Measurements from ENCODE around the gene LPGAT1. TPM values are rescaled to one million over a fixed set of nuclear protein-coding genes. Genes with fewer than 3 reads are reported as not detected.

The LPGAT1 gene
- total RNA-seq, 2 donors from 2014 or later = 29.6 to 81.7 TPM

DNA sequence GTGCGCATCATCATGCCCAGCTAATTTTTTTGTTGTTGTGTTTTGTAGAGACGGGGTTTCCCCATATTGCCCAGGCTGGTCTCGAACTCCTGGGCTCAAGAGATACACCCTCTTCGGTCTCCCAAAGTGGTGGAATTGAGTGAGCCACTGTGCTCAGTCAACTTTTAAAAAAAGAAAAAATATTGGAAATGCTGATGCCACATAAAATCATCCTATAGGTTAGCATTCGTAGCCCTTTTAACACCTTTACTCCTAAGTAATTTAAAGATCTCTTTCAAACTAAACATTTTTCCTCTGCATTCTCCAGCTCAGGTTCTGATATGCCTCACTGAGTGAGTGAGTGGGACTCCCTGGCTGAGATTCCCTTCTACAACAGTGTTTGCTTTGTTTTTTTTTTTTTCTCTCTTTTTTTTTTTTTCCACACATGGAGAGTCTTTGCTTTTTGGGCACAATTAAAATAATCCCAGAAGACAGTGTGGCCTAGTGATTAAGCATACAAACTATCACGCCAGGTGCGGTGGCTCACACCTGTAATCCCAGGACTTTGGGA is 74.0 kb downstream of the LPGAT1 start:
- intact Hi-C loops (cut with DNase I) = no loop called here
- DNase-seq (ENCODE audit: low spot score) = no peak
- TF ChIP-seq POLR2AphosphoS5 (IDR thresholded peaks at IDR 0.05) (no peak), POLR2A (IDR thresholded peaks at IDR 0.05) (no peak)
- TF ChIP-seq, protein P1, sequence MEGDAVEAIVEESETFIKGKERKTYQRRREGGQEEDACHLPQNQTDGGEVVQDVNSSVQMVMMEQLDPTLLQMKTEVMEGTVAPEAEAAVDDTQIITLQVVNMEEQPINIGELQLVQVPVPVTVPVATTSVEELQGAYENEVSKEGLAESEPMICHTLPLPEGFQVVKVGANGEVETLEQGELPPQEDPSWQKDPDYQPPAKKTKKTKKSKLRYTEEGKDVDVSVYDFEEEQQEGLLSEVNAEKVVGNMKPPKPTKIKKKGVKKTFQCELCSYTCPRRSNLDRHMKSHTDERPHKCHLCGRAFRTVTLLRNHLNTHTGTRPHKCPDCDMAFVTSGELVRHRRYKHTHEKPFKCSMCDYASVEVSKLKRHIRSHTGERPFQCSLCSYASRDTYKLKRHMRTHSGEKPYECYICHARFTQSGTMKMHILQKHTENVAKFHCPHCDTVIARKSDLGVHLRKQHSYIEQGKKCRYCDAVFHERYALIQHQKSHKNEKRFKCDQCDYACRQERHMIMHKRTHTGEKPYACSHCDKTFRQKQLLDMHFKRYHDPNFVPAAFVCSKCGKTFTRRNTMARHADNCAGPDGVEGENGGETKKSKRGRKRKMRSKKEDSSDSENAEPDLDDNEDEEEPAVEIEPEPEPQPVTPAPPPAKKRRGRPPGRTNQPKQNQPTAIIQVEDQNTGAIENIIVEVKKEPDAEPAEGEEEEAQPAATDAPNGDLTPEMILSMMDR (IDR thresholded peaks at IDR 0.05) = no peak
- 95% methylated on average over 7 of the region's 7 CpGs for WGBS
- no peaks in the 10 kb centered on the region for H3K36me3 ChIP-seq
- no peaks in the 10 kb centered on the region for H3K9me3 ChIP-seq
- no peak overlapping the region for H3K4me3 ChIP-seq
- no peaks in the 10 kb centered on the region for H3K4me1 ChIP-seq (replicated peaks)
- no peaks in the 10 kb centered on the region for H3K27me3 ChIP-seq (replicated peaks; ENCODE audit: insufficient read depth)
- H3K27ac ChIP-seq = no peak overlapping the region

DNA sequence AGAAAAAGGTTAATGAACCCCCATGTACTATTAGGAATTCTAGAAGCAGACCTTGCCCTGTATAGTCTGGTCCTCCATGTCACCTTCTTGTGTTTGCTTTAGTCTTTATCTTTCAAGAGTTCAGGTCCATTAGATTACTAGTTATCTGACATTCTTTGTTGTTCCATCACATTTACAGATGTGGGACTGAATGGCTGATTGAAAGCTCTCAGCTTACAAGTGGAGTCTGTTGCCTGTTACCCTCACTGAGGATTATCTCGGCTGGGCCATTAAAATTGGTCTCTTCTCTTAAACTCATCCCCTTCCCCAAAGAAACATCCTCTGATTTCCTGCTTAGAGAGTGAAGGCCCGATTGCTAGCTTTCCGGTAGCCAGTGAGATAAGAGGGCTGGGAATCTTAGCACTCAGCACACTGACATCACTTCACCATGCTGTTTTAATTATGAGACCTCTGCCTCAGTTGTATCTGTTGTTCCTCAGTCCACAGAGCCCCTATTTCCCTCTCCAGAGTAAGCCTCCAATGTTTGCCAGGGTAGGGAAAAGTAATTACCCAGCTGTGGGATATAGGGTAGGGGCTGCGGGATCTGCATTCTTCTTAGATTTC is 76.8 kb downstream of the LPGAT1 start:
- intact Hi-C loops (cut with DNase I) = no loop called here

DNA sequence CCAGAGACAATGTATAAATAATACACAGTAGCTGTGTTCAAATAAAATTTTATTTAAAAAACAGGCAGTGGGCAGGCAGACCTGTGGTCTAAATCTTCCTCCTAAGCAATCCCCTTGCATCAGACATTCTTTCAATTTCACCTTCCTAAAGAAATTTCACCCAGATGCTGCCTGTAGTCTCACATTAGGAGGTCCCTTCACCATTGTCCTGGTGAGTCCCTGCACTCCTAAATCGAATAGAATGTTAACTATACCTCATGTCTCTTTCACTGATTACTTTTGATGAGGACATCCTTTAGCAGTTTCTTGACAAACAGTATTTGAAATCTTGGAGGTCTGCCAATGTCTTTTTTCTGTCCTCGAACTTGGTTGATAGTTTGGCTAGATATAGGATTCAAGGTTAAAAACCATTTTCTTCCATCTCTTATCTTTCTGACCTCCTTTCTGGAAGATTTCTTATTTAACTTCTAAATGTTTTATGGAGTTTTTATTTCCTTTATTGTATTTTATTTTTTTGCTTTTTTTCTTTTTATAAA is 77.5 kb downstream of the LPGAT1 start:
- Histone ChIP-seq H3K27ac (no peak overlapping the region), H3K9me3 (no peaks in the 10 kb centered on the region), H3K27me3 (replicated peaks; ENCODE audit: insufficient read depth) (no peaks in the 10 kb centered on the region), H3K4me1 (replicated peaks) (no peaks in the 10 kb centered on the region), H3K4me3 (no peak overlapping the region), H3K36me3 (no peaks in the 10 kb centered on the region)
- intact Hi-C loops (cut with DNase I) = no loop called here
- no peak for DNase-seq (ENCODE audit: low spot score)
- WGBS = 26% methylated on average over 2 of the region's 2 CpGs
- TF ChIP-seq POLR2A (IDR thresholded peaks at IDR 0.05) (no peak), POLR2AphosphoS5 (IDR thresholded peaks at IDR 0.05) (no peak)
- TF ChIP-seq, protein P1 (IDR thresholded peaks at IDR 0.05) = no peak

More for the DNA sequence above, 76.8 kb downstream of the LPGAT1 start:
- no peak for DNase-seq (ENCODE audit: low spot score)
- WGBS = 85% methylated on average over 4 of the region's 4 CpGs
- no peaks in the 10 kb centered on the region for H3K4me1 ChIP-seq (replicated peaks)
- no peak for TF ChIP-seq POLR2AphosphoS5 (IDR thresholded peaks at IDR 0.05)
- TF ChIP-seq POLR2A (IDR thresholded peaks at IDR 0.05) = no peak
- TF ChIP-seq, protein P1 (IDR thresholded peaks at IDR 0.05) = no peak
- no peaks in the 10 kb centered on the region for H3K36me3 ChIP-seq
- H3K4me3 ChIP-seq = no peak overlapping the region
- H3K9me3 ChIP-seq = no peaks in the 10 kb centered on the region
- H3K27me3 ChIP-seq (replicated peaks; ENCODE audit: insufficient read depth) = no peaks in the 10 kb centered on the region
- no peak overlapping the region for H3K27ac ChIP-seq

DNA sequence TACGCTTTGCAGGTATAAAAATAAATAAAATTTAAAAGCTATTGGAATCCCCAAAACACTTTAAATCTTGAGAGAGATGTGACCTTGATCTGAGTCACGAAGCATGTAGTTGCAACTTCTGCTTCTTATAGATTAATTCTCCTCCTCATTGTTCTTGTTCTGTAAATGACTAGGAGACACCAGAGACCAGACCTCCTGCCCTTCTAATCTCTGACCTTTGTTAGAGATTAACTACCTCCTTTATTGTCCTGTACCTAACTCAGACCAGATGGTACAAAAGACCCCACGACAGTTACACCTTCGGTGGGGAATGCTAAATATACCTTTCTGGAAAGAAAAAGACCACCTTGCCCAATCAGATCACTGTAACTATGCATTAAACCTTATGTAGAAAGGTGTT is 78.2 kb downstream of the LPGAT1 start:
- DNase-seq (ENCODE audit: low spot score) = no peak
- Histone ChIP-seq H3K27ac (no peak overlapping the region), H3K4me1 (replicated peaks) (no peaks in the 10 kb centered on the region), H3K36me3 (no peaks in the 10 kb centered on the region), H3K4me3 (no peak overlapping the region), H3K27me3 (replicated peaks; ENCODE audit: insufficient read depth) (no peaks in the 10 kb centered on the region), H3K9me3 (no peaks in the 10 kb centered on the region)
- no peak for TF ChIP-seq POLR2A (IDR thresholded peaks at IDR 0.05)
- TF ChIP-seq, protein P1 (IDR thresholded peaks at IDR 0.05) = no peak
- TF ChIP-seq POLR2AphosphoS5 (IDR thresholded peaks at IDR 0.05) = no peak
- WGBS = 86% methylated on average over 4 of the region's 4 CpGs
- intact Hi-C loops (cut with DNase I) = no loop called here

DNA sequence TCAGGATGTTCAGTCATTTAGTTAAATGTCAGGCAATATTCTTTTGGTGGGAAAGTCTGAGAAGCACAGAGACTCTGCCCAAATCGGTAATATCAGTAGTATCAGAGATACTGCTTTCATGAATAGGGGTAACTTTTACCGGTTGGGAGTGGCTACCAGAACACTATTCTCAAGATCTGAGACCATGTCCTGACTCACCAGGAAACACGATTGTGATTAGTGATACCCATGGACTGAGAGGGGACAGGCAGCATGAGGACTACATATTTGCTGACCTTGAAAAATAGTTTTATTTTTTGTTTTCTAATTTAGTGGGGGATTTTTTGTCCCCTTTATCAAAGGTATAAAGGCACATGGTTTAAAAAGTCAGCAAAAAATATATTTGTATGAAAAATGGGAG is 79.1 kb downstream of the LPGAT1 start:
- DNase-seq (ENCODE audit: low spot score) = no peak
- WGBS = 83% methylated on average over 3 of the region's 3 CpGs
- H3K4me1 ChIP-seq (replicated peaks) = no peaks in the 10 kb centered on the region
- no peak overlapping the region for H3K27ac ChIP-seq
- TF ChIP-seq POLR2AphosphoS5 (IDR thresholded peaks at IDR 0.05) (no peak), POLR2A (IDR thresholded peaks at IDR 0.05) (no peak)
- TF ChIP-seq, protein P1 (IDR thresholded peaks at IDR 0.05) = no peak
- no peaks in the 10 kb centered on the region for H3K9me3 ChIP-seq
- H3K4me3 ChIP-seq = no peak overlapping the region
- intact Hi-C loops (cut with DNase I) = no loop called here
- H3K27me3 ChIP-seq (replicated peaks; ENCODE audit: insufficient read depth) = no peaks in the 10 kb centered on the region
- no peaks in the 10 kb centered on the region for H3K36me3 ChIP-seq
